A549 (cell line): Measurements from ENCODE around the gene SLC35F3.

ENCODE experiments used
- CTCF ChIP-seq: fragments of >200 bp; sonication (Bioruptor Twin); formaldehyde crosslinking; IDR thresholded peaks from 3 replicates; pipeline ENCODE4 v1.5.1; 2016
- MAFK ChIP-seq: fragments of 450-650 bp; IDR thresholded peaks from 2 replicates; pipeline ENCODE4 v1.6.1; 2014; ENCODE audit not compliant: partially characterized antibody

- TF ChIP-seq CTCF (no peak), MAFK (no peak)
These were observed 35.0 kb downstream of the SLC35F3 start for GRCh38 chr1:233939451-233939850.
